BJ (cell line): Measurements from ENCODE around the gene SETSIP. TPM values are rescaled to one million over a fixed set of nuclear protein-coding genes. Genes with fewer than 3 reads are reported as not detected.

Experiments used
- CTCF ChIA-PET: fragments of 350-600 bp; formaldehyde crosslinking; extraction: SDS; loops from one replicate; lab custom pipeline; 2021; ENCODE audit warnings: antibody characterized with exemption, inconsistent platforms; lab: Yijun Ruan, JAX
- POLR2A ChIA-PET: fragments of 300-600 bp; sonication (Branson Sonifier 250); formaldehyde crosslinking; extraction: SDS; loops from one replicate; lab custom pipeline; 2021; ENCODE audit warnings: antibody characterized with exemption; lab: Charles Lee
- DNase-seq: peaks from one replicate; pipeline ENCODE4 v3.0.0-alpha.2; 2011; ENCODE audit warnings: low read depth
- H3K27me3 ChIP-seq: 2 replicates; pipeline ENCODE4 v1.6.0; 2011; ENCODE audit warnings: low read length; ENCODE audit not compliant: control insufficient read depth, insufficient read depth
- H3K36me3 ChIP-seq: 2 replicates; pipeline ENCODE4 v1.5.1; 2011; ENCODE audit warnings: low read length; ENCODE audit not compliant: control insufficient read depth, insufficient read depth
- H3K4me3 ChIP-seq: 2 replicates; pipeline ENCODE4 v1.5.1; 2011; ENCODE audit warnings: low read depth, mild to moderate bottlenecking, control low read depth, low read length
- CTCF ChIP-seq: IDR thresholded peaks from 2 replicates; pipeline ENCODE4 v1.5.1; 2011; ENCODE audit warnings: low read depth, mild to moderate bottlenecking, control low read depth, inconsistent platforms, low read length, moderate library complexity; ENCODE audit not compliant: insufficient read depth
- polyA plus RNA-seq: library from polyadenylated mRNA; depleted of rRNA; stranded (reverse); fragments of >200 nt; gene quantifications from 2 replicates; pipeline ENCODE4 v1.2.3, GENCODE V29; 2011

Gene SETSIP
- polyA plus RNA-seq, 1 experiment = not detected

GRCh38 chr1:92105546-92106081 is 30.4 kb upstream of the SETSIP start:
- CTCF ChIA-PET = interaction anchor here (0.9 kb wide), 1 partner anchor 186 kb away, joined by 3 read pairs; no protein-coding TSS in a partner anchor
- H3K27me3 ChIP-seq = no peaks in the 10 kb centered on the region
- POLR2A ChIA-PET = no interaction called here
- H3K4me3 ChIP-seq = no peak overlapping the region
- no peak for TF ChIP-seq CTCF
- no peaks in the 10 kb centered on the region for H3K36me3 ChIP-seq
- DNase-seq = no peak

- ChIA-PET CTCF (interaction anchor here (0.6 to 1.1 kb wide), 2 partner anchors 195 kb away, joined by 3 to 4 read pairs; no protein-coding TSS in a partner anchor), POLR2A (no interaction called here)
- Histone ChIP-seq H3K36me3 (no peaks in the 10 kb centered on the region), H3K4me3 (no peak overlapping the region), H3K27me3 (no peaks in the 10 kb centered on the region)
- no peak for TF ChIP-seq CTCF
- DNase-seq = no peak
Observed at GRCh38 chr1:92096317-92096716, 21.1 kb upstream of the SETSIP start.

GRCh38 chr1:92095874-92096273 is 20.7 kb upstream of the SETSIP start:
- TF ChIP-seq CTCF = no peak
- CTCF ChIA-PET = interaction anchor here (0.6 to 1.1 kb wide), 2 partner anchors 194 to 195 kb away, joined by 3 to 4 read pairs; no protein-coding TSS in a partner anchor
- no peaks in the 10 kb centered on the region for H3K36me3 ChIP-seq
- no peak overlapping the region for H3K4me3 ChIP-seq
- no peak for DNase-seq
- POLR2A ChIA-PET = no interaction called here
- no peaks in the 10 kb centered on the region for H3K27me3 ChIP-seq

- Histone ChIP-seq H3K4me3 (no peak overlapping the region), H3K36me3 (no peaks in the 10 kb centered on the region), H3K27me3 (no peaks in the 10 kb centered on the region)
- POLR2A ChIA-PET = no interaction called here
- no peak for TF ChIP-seq CTCF
- CTCF ChIA-PET = no interaction called here
- DNase-seq = no peak
Observed at GRCh38 chr1:92094595-92094994, 19.4 kb upstream of the SETSIP start.

GRCh38 chr1:92094090-92094489 is 18.9 kb upstream of the SETSIP start:
- Histone ChIP-seq H3K4me3 (no peak overlapping the region), H3K36me3 (no peaks in the 10 kb centered on the region), H3K27me3 (no peaks in the 10 kb centered on the region)
- ChIA-PET CTCF (no interaction called here), POLR2A (no interaction called here)
- TF ChIP-seq CTCF = no peak
- DNase-seq = no peak
